ENCODE measurements around the gene CHMP2A.

The CHMP2A gene

GRCh38 chr19:58584498-58585441 is 29.9 kb upstream of the CHMP2A start:
- H3K4me2 ChIP-seq (ENCODE audit: low read length) = no peak overlapping the region
- peaks cover 9% of the 10 kb centered on the region for H3K79me2 ChIP-seq (ENCODE audit: control insufficient read depth, low read length)
- H3K27me3 ChIP-seq (ENCODE audit: control insufficient read depth, low read length) = no peaks in the 10 kb centered on the region
- H3F3A ChIP-seq (ENCODE audit: control insufficient read depth, insufficient read depth) = no peaks in the 10 kb centered on the region
- no peak for TF ChIP-seq CTCF (IDR thresholded peaks at IDR 0.05; ENCODE audit: low read depth, low read length, poor library complexity, severe bottlenecking)
- no peaks in the 10 kb centered on the region for H3K9me3 ChIP-seq (ENCODE audit: control insufficient read depth, insufficient read depth, low read length)
- no peak overlapping the region for H3K4me3 ChIP-seq (ENCODE audit: low read length)
- H3K9me2 ChIP-seq (replicated peaks; ENCODE audit: control insufficient read depth, low read length) = no peaks in the 10 kb centered on the region
- no peak overlapping the region for H3K27ac ChIP-seq (ENCODE audit: low read depth, low read length)
- peaks cover 4% of the 10 kb centered on the region for H3K4me1 ChIP-seq (ENCODE audit: control insufficient read depth, low read length)
- H3K36me3 ChIP-seq (ENCODE audit: control insufficient read depth, low read length) = peaks cover 16% of the 10 kb centered on the region
- H4K20me1 ChIP-seq (ENCODE audit: control insufficient read depth, insufficient read depth, low read depth, low read length) = no peaks in the 10 kb centered on the region

GRCh38 chr19:58582985-58583384 is 28.1 kb upstream of the CHMP2A start:
- Histone ChIP-seq H3K27ac (ENCODE audit: low read depth, low read length) (no peak overlapping the region), H3K9me2 (replicated peaks; ENCODE audit: control insufficient read depth, low read length) (no peaks in the 10 kb centered on the region), H3K36me3 (ENCODE audit: control insufficient read depth, low read length) (peaks cover 16% of the 10 kb centered on the region), H3F3A (ENCODE audit: control insufficient read depth, insufficient read depth) (peaks cover 9% of the 10 kb centered on the region), H3K27me3 (ENCODE audit: control insufficient read depth, low read length) (no peaks in the 10 kb centered on the region), H3K4me3 (ENCODE audit: low read length) (no peak overlapping the region), H3K79me2 (ENCODE audit: control insufficient read depth, low read length) (peaks cover 26% of the 10 kb centered on the region), H4K20me1 (ENCODE audit: control insufficient read depth, insufficient read depth, low read depth, low read length) (no peaks in the 10 kb centered on the region), H3K9me3 (ENCODE audit: control insufficient read depth, insufficient read depth, low read length) (no peaks in the 10 kb centered on the region), H3K4me2 (ENCODE audit: low read length) (no peak overlapping the region), H3K4me1 (ENCODE audit: control insufficient read depth, low read length) (peaks cover 21% of the 10 kb centered on the region)
- TF ChIP-seq CTCF (IDR thresholded peaks at IDR 0.05; ENCODE audit: low read depth, low read length, poor library complexity, severe bottlenecking) (no peak), EZH2phosphoT487 (IDR thresholded peaks at IDR 0.05; ENCODE audit: borderline replicate concordance, low read length) (no peak)

- Histone ChIP-seq H3K4me2 (ENCODE audit: low read length) (peak overlapping the region; percentile 17; the same call in 1 of the 2 replicates), H3K9me3 (ENCODE audit: control insufficient read depth, insufficient read depth, low read length) (no peaks in the 10 kb centered on the region), H4K20me1 (ENCODE audit: control insufficient read depth, insufficient read depth, low read depth, low read length) (no peaks in the 10 kb centered on the region), H3K27ac (ENCODE audit: low read depth, low read length) (no peak overlapping the region), H3F3A (ENCODE audit: control insufficient read depth, insufficient read depth) (peaks cover 9% of the 10 kb centered on the region), H3K4me3 (ENCODE audit: low read length) (no peak overlapping the region), H3K4me1 (ENCODE audit: control insufficient read depth, low read length) (peaks cover 24% of the 10 kb centered on the region), H3K27me3 (ENCODE audit: control insufficient read depth, low read length) (no peaks in the 10 kb centered on the region), H3K79me2 (ENCODE audit: control insufficient read depth, low read length) (peaks cover 34% of the 10 kb centered on the region), H3K9me2 (replicated peaks; ENCODE audit: control insufficient read depth, low read length) (no peaks in the 10 kb centered on the region), H3K36me3 (ENCODE audit: control insufficient read depth, low read length) (peaks cover 16% of the 10 kb centered on the region)
- no peak for TF ChIP-seq EZH2phosphoT487 (IDR thresholded peaks at IDR 0.05; ENCODE audit: borderline replicate concordance, low read length)
- peak; percentile 99 for TF ChIP-seq CTCF (IDR thresholded peaks at IDR 0.05; ENCODE audit: low read depth, low read length, poor library complexity, severe bottlenecking)
These were observed 26.6 kb upstream of the CHMP2A start for GRCh38 chr19:58581227-58582141.

Data from DOHH2 (cell line).